Vagina (tissue), 2 donors: Measurements from ENCODE around the gene EVL. TPM values are rescaled to one million over a fixed set of nuclear protein-coding genes. Genes with fewer than 3 reads are reported as not detected.

Source experiments
- DNase-seq, 2 donors: peaks; one replicate each; pipeline ENCODE4 v3.0.0-alpha.2; 2017; ENCODE audit errors: extremely low spot score in 2 of 2
- H3K27ac ChIP-seq: fragments of 200-600 bp; sonication (generic); one replicate; pipeline ENCODE4 v1.5.1; 2019
- H3K27me3 ChIP-seq: fragments of 200-600 bp; sonication (generic); one replicate; pipeline ENCODE4 v1.5.1; 2019
- H3K36me3 ChIP-seq, 2 donors: fragments of 200-600 bp; sonication (generic); one replicate each; pipeline ENCODE4 v1.5.1; 2017 to 2019
- H3K4me1 ChIP-seq: fragments of 200-600 bp; sonication (generic); one replicate; pipeline ENCODE4 v1.5.1; 2019
- H3K4me3 ChIP-seq, 2 donors: fragments of 200-600 bp; sonication (generic); 1 replicate in 1 of 2; 2 replicates in 1 of 2; pipeline ENCODE4 v1.5.1; 2016 to 2019
- H3K9me3 ChIP-seq: fragments of 200-600 bp; sonication (generic); one replicate; pipeline ENCODE4 v1.5.1; 2019
- CTCF ChIP-seq, 3 experiments: fragments of 450-650 bp in 2 of 3; fragments of 200-600 bp in 1 of 3; sonication (generic) in 1 of 3; IDR thresholded peaks; one replicate each; pipeline ENCODE4 v1.5.1; 2017 to 2019; ENCODE audit warnings: antibody characterized with exemption in 3 of 3, mild to moderate bottlenecking in 2 of 3, moderate library complexity in 2 of 3
- POLR2A ChIP-seq, 2 donors: fragments of 450-650 bp; IDR thresholded peaks; one replicate each; pipeline ENCODE4 v1.6.1; 2017; ENCODE audit warnings: antibody characterized with exemption in 2 of 2, mild to moderate bottlenecking in 2 of 2, moderate library complexity in 2 of 2
- POLR2AphosphoS5 ChIP-seq, 2 donors: sonication (generic); formaldehyde crosslinking; IDR thresholded peaks; one replicate each; pipeline ENCODE4 v1.9.0; 2017; ENCODE audit warnings: antibody characterized with exemption in 2 of 2, mild to moderate bottlenecking in 2 of 2, low read depth in 1 of 2; ENCODE audit not compliant: insufficient read depth in 1 of 2
- intact Hi-C: fragments of 100-400 bp; cut with DNase I; formaldehyde crosslinking; loops from one replicate; pipeline ENCODE4 v1.15.1; 2023
- total RNA-seq: library from RNA; depleted of rRNA; stranded (reverse); fragments of >200 nt; gene quantifications from one replicate; pipeline ENCODE4 v1.2.3, GENCODE V29; 2016

Gene EVL
- total RNA-seq, 1 donor from 2014 or later = 112 TPM

GRCh38 chr14:100158566-100159093, 93.4 kb downstream of the EVL start:
- peak overlapping the region; percentile 25 to 42 for H3K4me3 ChIP-seq
- H3K9me3 ChIP-seq = no peaks in the 10 kb centered on the region
- H3K27ac ChIP-seq = peak overlapping the region; percentile 28
- no peaks in the 10 kb centered on the region for H3K36me3 ChIP-seq
- H3K4me1 ChIP-seq = peaks cover 30% of the 10 kb centered on the region
- TF ChIP-seq CTCF (IDR thresholded peaks at IDR 0.05) (no peak), POLR2AphosphoS5 (IDR thresholded peaks at IDR 0.05; ENCODE audit: insufficient read depth in 1 of 2, low read depth in 1 of 2) (no peak), POLR2A (IDR thresholded peaks at IDR 0.05) (no peak)
- intact Hi-C loops = no loop called here
- H3K27me3 ChIP-seq = no peaks in the 10 kb centered on the region
- DNase-seq = no peak

- no peak for DNase-seq
- H3K4me1 ChIP-seq = peaks cover 30% of the 10 kb centered on the region
- intact Hi-C loops = no loop called here
- peak within 1 kb of the TSS; percentile 28 for H3K27ac ChIP-seq
- no peaks in the 10 kb centered on the region for H3K9me3 ChIP-seq
- no peaks in the 10 kb centered on the region for H3K27me3 ChIP-seq
- no peaks in the 10 kb centered on the region for H3K36me3 ChIP-seq
- H3K4me3 ChIP-seq = peak within 1 kb of the TSS; percentile 25 to 42
- TF ChIP-seq POLR2A (IDR thresholded peaks at IDR 0.05) (no peak), POLR2AphosphoS5 (IDR thresholded peaks at IDR 0.05; ENCODE audit: insufficient read depth in 1 of 2, low read depth in 1 of 2) (no peak)
These were observed 94.1 kb downstream of the EVL start, which contains the start of gene DEGS2 for GRCh38 chr14:100159094-100159864. Gene DEGS2 (minus strand): TSS chr14:100159645. CDS start chr14:100159587, 58 bp downstream.

- TF ChIP-seq POLR2AphosphoS5 (IDR thresholded peaks at IDR 0.05; ENCODE audit: insufficient read depth in 1 of 2, low read depth in 1 of 2) (no peak), POLR2A (IDR thresholded peaks at IDR 0.05) (no peak), CTCF (IDR thresholded peaks at IDR 0.05) (no peak)
- no peak overlapping the region for H3K27ac ChIP-seq
These were observed 94.8 kb downstream of the EVL start for GRCh38 chr14:100159865-100160533.

GRCh38 chr14:100160534-100160916, 95.3 kb downstream of the EVL start:
- Histone ChIP-seq H3K36me3 (no peaks in the 10 kb centered on the region), H3K4me1 (peaks cover 34% of the 10 kb centered on the region), H3K27ac (no peak overlapping the region), H3K27me3 (no peaks in the 10 kb centered on the region), H3K9me3 (no peaks in the 10 kb centered on the region), H3K4me3 (no peak overlapping the region)
- intact Hi-C loops = no loop called here
- DNase-seq = no peak
- TF ChIP-seq CTCF (IDR thresholded peaks at IDR 0.05) = no peak
- no peak for TF ChIP-seq POLR2A (IDR thresholded peaks at IDR 0.05)
- TF ChIP-seq POLR2AphosphoS5 (IDR thresholded peaks at IDR 0.05; ENCODE audit: insufficient read depth in 1 of 2, low read depth in 1 of 2) = no peak

More at GRCh38 chr14:100159865-100160533, 94.8 kb downstream of the EVL start:
- Histone ChIP-seq H3K4me1 (peaks cover 30% of the 10 kb centered on the region), H3K9me3 (no peaks in the 10 kb centered on the region), H3K4me3 (peak overlapping the region; percentile 25 to 42), H3K27me3 (no peaks in the 10 kb centered on the region), H3K36me3 (no peaks in the 10 kb centered on the region)
- no peak for DNase-seq
- intact Hi-C loops = no loop called here

DNA sequence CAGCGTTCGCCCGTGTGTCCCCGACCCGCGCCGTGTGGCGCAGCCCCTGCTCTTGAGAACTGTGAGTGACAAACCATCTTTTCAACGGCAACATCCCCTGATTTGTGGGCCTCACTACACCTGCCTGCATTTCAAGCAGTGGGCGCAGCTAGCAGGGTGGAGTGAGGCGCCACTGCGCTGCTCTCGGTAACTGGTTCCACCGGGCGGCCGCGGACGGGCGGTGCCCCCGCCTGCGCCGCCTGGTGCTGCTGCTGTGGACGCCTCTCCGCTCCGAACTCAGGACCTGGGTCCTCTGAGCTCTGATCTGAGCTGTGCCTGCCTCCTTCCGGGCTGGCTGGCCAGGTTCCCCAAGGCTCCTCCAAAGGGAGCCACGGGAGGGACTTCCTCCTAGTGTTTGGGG, 100.2 kb downstream of the EVL start:
- Histone ChIP-seq H3K27ac (no peak overlapping the region), H3K4me1 (peaks cover 18% of the 10 kb centered on the region)

More for the DNA sequence above, 100.2 kb downstream of the EVL start:
- no peak for DNase-seq
- intact Hi-C loops = no loop called here
- Histone ChIP-seq H3K27me3 (no peaks in the 10 kb centered on the region), H3K36me3 (no peaks in the 10 kb centered on the region), H3K9me3 (no peaks in the 10 kb centered on the region), H3K4me3 (no peak overlapping the region)
- TF ChIP-seq POLR2A (IDR thresholded peaks at IDR 0.05) = no peak
- no peak for TF ChIP-seq CTCF (IDR thresholded peaks at IDR 0.05)
- TF ChIP-seq POLR2AphosphoS5 (IDR thresholded peaks at IDR 0.05; ENCODE audit: insufficient read depth in 1 of 2, low read depth in 1 of 2) = no peak
